Nephron (organoid): ENCODE measurements around the gene ENO4.

Experiments
- H3K27ac Mint-ChIP-seq, 3 experiments: 2 replicates each; pipeline ENCODE4 v1.8.0; 2020; ENCODE audit warnings: mixed read lengths in 3 of 3, mild to moderate bottlenecking in 2 of 3, moderate library complexity in 1 of 3
- H3K27me3 Mint-ChIP-seq: 2 replicates; pipeline ENCODE4 v1.8.0; 2021; ENCODE audit warnings: low read depth, mild to moderate bottlenecking, moderate library complexity, mixed read lengths
- H3K36me3 Mint-ChIP-seq: 2 replicates; pipeline ENCODE4 v1.8.0; 2020; ENCODE audit warnings: low read depth, mixed read lengths
- H3K4me1 Mint-ChIP-seq: 2 replicates; pipeline ENCODE4 v1.8.0; 2020; ENCODE audit warnings: mixed read lengths
- H3K4me3 Mint-ChIP-seq, 3 experiments: 2 replicates each; pipeline ENCODE4 v1.8.0; 2020; ENCODE audit warnings: mild to moderate bottlenecking in 3 of 3, mixed read lengths in 3 of 3, moderate library complexity in 2 of 3
- H3K9me3 Mint-ChIP-seq: 2 replicates; pipeline ENCODE4 v1.8.0; 2020; ENCODE audit warnings: mixed read lengths
- TF ChIP-seq, protein P1 (sequence below), 3 experiments: fragments of 200-600 bp; sonication (generic); IDR thresholded peaks; one replicate each; pipeline ENCODE4 v1.5.0; 2021; ENCODE audit warnings: antibody characterized with exemption in 3 of 3; ENCODE audit not compliant: unreplicated experiment in 3 of 3

The ENO4 gene

GRCh38 chr10:116825901-116826300 lies 23.4 kb upstream of the ENO4 start:
- peaks cover 2% of the 10 kb centered on the region for H3K9me3 Mint-ChIP-seq
- H3K36me3 Mint-ChIP-seq, result peaks cover under 1% of the 10 kb centered on the region
- H3K4me3 Mint-ChIP-seq, result no peak overlapping the region

GRCh38 chr10:116826803-116827202 lies 22.5 kb upstream of the ENO4 start:
- no peaks in the 10 kb centered on the region for H3K4me1 Mint-ChIP-seq
- no peaks in the 10 kb centered on the region for H3K9me3 Mint-ChIP-seq
- no peak overlapping the region for H3K27ac Mint-ChIP-seq
- TF ChIP-seq, protein P1, sequence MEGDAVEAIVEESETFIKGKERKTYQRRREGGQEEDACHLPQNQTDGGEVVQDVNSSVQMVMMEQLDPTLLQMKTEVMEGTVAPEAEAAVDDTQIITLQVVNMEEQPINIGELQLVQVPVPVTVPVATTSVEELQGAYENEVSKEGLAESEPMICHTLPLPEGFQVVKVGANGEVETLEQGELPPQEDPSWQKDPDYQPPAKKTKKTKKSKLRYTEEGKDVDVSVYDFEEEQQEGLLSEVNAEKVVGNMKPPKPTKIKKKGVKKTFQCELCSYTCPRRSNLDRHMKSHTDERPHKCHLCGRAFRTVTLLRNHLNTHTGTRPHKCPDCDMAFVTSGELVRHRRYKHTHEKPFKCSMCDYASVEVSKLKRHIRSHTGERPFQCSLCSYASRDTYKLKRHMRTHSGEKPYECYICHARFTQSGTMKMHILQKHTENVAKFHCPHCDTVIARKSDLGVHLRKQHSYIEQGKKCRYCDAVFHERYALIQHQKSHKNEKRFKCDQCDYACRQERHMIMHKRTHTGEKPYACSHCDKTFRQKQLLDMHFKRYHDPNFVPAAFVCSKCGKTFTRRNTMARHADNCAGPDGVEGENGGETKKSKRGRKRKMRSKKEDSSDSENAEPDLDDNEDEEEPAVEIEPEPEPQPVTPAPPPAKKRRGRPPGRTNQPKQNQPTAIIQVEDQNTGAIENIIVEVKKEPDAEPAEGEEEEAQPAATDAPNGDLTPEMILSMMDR (IDR thresholded peaks at IDR 0.05; ENCODE audit: unreplicated experiment in 3 of 3), result no peak
- H3K36me3 Mint-ChIP-seq, result peaks cover 7% of the 10 kb centered on the region
- no peak overlapping the region for H3K4me3 Mint-ChIP-seq
- peaks cover 9% of the 10 kb centered on the region for H3K27me3 Mint-ChIP-seq

More at GRCh38 chr10:116825901-116826300, 23.4 kb upstream of the ENO4 start:
- Mint-ChIP-seq H3K27me3 (peaks cover 9% of the 10 kb centered on the region), H3K27ac (no peak overlapping the region), H3K4me1 (no peaks in the 10 kb centered on the region)
- TF ChIP-seq, protein P1 (IDR thresholded peaks at IDR 0.05; ENCODE audit: unreplicated experiment in 3 of 3), result no peak

DNA sequence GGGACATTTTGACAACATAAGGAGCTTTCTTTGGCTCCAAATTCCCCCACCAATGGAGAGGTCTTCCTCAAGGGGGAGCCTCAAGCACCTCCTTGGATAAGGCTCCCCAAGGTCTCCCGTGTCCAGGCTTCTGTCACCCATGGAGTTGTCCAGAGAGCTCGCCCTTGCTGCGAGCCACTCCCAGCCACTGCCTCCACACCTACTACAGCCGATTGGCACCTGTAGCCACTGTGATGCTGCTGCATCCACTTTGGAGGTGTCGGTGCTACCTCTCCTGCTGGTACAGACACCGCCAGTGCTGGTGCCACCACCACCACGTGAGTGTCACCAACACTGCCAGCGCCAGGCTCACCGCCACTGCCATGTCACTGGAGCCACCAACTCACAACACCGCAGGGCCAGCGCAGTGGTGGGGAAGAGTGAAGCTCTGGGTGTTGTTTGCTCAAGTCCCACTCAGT lies 22.1 kb upstream of the ENO4 start:
- Mint-ChIP-seq H3K27me3 (peaks cover 9% of the 10 kb centered on the region), H3K36me3 (peaks cover 8% of the 10 kb centered on the region), H3K4me3 (no peak overlapping the region), H3K27ac (no peak overlapping the region), H3K4me1 (no peaks in the 10 kb centered on the region), H3K9me3 (no peaks in the 10 kb centered on the region)
- TF ChIP-seq, protein P1 (IDR thresholded peaks at IDR 0.05; ENCODE audit: unreplicated experiment in 3 of 3), result no peak

GRCh38 chr10:116828116-116828515 lies 21.2 kb upstream of the ENO4 start:
- Mint-ChIP-seq H3K27ac (no peak overlapping the region), H3K4me3 (no peak overlapping the region), H3K4me1 (no peaks in the 10 kb centered on the region), H3K27me3 (peaks cover 15% of the 10 kb centered on the region), H3K36me3 (peaks cover 10% of the 10 kb centered on the region), H3K9me3 (no peaks in the 10 kb centered on the region)
- TF ChIP-seq, protein P1 (IDR thresholded peaks at IDR 0.05; ENCODE audit: unreplicated experiment in 3 of 3), result no peak

DNA sequence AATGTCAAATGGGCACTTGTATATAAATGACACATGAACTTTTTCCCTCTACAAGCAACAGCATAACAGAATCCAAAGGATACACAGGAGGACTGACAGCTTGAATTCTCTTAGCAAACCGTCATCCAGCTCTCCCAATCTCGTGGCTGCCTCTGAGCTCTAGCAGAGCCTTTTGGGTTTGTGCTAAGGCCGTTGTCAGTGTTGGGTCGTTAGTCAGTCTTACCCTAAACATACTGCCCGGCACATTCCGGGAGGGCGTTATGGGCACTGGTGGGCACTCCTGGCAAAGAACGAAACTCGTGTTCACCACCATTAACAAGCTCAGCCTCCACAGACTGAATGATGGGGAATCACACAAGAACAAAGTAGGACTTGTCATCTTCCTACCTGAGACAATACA lies 19.6 kb upstream of the ENO4 start:
- Mint-ChIP-seq H3K9me3 (no peaks in the 10 kb centered on the region), H3K27ac (no peak overlapping the region)

GRCh38 chr10:116831086-116831485 lies 18.2 kb upstream of the ENO4 start:
- Mint-ChIP-seq H3K27ac (no peak overlapping the region), H3K36me3 (peaks cover 12% of the 10 kb centered on the region), H3K9me3 (no peaks in the 10 kb centered on the region), H3K4me1 (no peaks in the 10 kb centered on the region), H3K27me3 (peaks cover 30% of the 10 kb centered on the region), H3K4me3 (no peak overlapping the region)
- TF ChIP-seq, protein P1 (IDR thresholded peaks at IDR 0.05; ENCODE audit: unreplicated experiment in 3 of 3), result no peak

More for the DNA sequence above, 19.6 kb upstream of the ENO4 start:
- Mint-ChIP-seq H3K4me1 (no peaks in the 10 kb centered on the region), H3K36me3 (peaks cover 12% of the 10 kb centered on the region), H3K27me3 (peaks cover 24% of the 10 kb centered on the region), H3K4me3 (no peak overlapping the region)
- TF ChIP-seq, protein P1 (IDR thresholded peaks at IDR 0.05; ENCODE audit: unreplicated experiment in 3 of 3), result no peak
